ENCODE measurements around the gene BDH1.
"Not testable (repeated sequence)": the region's sequence is repeated elsewhere in the genome, so short reads cannot be mapped to it uniquely, and the experiment has no call there.

Gene BDH1

DNA sequence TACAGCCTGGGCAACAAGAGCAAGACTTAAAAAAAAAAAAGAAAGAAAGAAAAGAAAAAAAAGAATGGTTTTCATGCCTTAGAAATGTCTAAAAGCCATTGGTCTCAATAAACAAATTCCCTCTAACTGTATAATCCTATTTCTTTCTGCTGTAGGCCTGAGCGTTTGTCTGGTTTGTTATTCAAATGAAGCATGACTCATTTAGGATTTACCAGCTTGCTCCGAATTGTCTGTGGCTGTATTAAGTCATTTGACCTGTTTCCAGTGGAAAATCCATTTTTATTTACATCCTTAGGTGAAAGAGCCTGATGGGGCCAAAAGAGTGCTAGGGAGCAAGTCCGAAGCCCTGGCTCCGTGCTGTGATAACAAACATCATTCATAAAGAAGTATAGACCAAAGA lies 73.8 kb downstream of the BDH1 start:
- DNase-seq, result no peak

DNA sequence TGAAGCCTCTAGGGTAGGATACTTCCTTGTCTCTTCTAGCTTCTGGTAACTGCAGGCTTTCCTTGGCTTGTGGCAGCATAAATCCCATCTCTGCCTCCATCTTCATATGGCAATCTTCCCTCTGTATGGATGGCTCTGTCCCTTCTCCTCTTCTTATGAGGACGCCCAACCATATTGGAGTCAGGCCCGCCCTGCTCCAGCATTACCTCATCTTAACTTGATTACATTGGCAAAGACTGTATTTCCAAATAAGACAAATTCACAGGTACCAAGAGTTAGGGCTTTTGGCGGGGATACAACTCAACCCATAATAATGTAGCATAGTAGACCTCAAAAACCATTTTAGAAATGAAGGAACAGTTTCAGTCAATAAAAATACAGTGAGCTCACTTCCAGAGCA lies 75.4 kb downstream of the BDH1 start:
- DNase-seq, result no peak

DNA sequence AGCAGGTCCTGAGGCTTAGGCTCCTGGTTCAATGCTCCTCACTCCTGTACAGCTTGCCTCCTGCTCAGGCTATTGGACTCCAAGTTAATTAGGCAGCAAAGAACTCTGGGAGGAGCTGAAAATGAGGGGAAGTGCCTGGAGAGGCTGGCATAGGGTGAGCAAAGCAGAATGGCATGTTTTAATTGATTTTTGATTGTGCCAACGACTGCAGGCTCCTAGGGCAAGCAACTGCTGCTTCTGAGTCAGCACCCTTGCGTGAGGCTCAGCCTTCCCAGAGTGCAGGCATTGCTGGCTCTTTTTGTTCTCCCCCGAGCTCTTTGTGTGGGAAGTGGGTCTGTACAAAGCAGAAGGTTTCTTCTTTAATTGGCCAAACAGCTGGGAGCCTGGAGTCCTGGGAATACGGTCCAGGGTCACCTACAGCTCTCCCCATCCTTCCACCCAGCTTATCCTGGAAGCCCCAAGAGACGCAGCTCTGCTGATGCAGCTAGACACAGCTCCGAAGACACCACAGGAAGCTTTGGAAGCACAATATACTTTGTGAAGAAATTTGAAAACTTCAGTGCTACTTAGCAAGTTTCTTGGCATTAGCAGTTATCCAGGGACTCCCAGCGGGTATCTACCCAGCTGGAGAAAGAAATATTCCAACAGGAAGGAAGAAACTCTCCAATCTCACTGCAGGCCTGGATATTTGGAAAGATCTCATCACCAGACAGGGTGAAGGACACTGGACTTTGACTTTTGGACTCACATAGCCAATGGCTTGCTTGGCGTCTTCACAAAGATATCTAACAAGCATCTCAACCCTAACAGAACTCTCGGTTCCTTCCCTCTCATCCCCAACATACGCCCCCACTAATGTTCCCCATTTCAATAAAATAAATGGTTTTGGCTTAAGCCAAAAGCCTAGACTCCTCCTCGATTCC lies 76.8 kb downstream of the BDH1 start:
- DNase-seq, result no peak

DNA sequence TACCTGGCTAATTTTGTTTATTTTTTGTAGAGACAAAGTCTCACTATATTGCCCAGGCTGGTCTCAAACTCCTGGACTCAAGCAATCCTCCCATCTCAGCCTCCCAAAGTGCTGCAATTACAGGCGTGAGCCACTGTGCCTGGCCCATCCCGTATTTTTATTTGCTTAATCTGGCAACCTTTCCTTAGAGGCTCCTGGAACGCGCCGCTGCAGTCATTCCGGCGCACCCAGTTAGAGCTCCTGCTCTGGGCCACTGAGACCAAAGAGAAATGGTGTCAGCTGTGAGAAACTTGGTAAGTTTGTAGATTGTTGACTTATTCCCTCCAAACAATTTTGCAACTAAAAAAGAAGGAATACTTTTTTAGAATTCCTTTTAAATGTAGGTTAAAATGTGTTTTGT lies 78.0 kb downstream of the BDH1 start:
- DNase-seq, result not testable (repeated sequence)

DNA sequence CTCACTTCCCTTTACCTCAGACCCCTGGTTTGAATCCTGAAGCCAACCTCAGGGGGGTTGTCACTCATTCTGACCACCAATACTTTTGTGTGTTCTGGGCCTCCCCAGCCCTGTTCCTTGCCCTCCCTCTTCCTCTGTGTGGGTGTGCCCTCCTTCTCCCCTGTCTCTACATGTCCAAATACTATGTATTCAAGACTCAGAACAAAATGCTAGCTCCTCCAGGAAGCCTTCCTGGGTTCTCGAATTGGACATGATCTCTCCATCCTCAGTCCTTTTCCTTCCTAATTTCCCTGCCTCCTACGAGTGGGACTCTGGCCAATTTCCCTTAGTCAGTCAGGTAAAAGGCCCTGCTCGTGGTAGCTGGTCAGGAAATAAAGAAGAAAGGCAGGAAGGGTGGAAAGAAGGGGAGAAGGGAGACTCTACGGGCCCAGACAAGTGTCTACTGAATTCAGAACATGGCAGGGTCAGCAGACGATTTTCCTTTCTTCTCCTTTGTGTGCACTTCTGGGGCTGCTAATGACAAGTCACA lies 79.7 kb downstream of the BDH1 start:
- no peak for DNase-seq

DNA sequence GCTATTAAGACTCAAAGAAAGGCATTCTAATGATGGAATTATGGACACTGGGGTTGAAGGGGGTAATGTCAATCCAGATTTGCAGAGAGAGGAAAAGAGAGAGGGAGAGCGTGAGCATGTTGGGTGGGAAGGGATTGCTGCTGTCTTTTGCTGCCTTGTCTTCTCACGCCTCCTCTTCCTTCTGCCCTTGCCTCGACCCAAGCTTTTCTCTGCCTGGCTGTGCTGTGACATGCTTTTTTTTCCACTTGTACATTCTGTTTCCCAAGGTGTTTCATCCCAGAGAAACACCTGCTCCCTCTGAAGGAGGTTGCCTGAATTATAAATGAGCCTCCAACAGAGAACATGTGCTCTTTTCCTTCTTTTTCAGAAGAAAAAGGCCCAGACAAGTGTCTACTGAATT lies 80.3 kb downstream of the BDH1 start:
- no peak for DNase-seq

DNA sequence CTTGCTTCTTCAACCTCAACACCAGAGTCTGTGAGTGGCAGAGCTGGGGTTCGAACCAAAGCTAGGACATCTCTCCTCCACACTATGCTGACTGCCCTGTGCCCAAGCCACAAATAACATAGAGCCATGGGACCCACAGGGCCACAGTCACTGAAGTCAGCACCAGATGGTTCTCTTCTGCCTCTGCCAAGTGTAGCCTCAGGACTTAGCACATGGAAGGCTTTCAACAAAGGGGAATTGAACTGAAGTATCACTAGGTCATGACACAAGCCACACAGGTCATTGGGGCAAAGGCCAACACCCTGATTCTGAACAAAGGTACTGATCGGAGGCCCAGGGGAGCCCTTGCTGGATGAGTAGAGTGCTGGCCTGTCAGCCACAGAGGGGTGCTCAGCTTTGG lies 83.6 kb downstream of the BDH1 start:
- DNase-seq, result no peak

DNA sequence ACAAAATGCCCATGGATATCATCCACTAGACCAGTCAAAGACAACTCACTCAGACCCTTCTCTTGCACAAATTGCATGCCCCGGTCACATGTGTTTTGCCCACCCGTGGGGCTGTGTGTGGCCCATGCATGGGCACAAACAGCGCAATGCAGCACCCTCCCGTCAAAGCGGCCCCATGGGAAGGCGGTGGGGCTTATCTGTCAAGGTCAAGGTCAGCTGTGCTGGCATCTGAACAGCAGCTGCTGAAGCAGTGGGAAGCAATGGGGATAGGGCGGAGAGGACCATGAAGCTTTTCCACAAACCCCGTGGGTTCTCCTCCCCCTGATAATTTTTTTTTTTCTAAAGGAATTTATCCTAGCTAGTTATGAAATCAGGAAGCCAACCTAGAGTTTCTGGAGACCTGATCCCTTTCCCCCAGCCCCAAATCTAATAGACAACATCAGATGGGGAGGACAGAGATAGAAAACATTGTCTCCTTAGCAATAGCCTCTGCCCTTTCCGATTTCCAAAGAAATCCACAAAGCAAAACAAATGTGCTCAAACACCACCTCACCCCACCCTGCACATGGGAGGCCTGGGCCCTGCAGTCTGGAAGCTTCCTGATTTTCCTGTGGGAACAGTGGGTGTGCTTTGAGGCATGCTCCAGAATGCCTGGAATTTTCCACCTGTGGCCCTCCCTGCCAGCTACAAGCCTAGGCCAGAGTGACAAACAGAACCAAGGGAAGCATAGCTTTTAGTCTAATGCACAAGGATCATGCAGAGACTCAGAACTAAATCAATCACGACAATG lies 84.4 kb downstream of the BDH1 start:
- no peak for DNase-seq

DNA sequence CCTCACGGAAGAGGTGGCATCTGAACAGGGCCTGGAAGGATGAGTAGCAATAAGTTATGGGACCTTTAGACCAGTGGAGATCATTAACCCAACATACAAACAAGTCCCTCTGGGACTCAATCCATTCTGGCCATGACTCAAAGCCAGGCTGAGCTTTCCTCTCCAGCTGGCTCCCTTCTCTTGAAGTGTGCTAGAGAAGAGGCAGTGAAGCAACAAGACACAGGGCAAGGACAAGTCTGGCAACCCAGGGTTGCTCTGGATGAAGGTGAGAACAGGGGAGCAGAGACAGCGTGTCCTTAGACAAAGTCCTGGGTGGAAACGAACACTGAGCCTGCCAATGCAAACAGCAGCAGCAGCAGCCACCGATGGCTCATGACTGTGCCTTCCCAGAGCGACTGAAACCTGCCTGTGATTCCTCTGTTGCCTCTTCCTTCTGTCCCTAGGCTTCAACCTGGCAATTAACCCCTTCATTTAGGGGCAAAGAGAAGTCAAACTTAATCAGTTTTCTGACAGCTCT lies 86.8 kb downstream of the BDH1 start:
- no peak for DNase-seq

DNA sequence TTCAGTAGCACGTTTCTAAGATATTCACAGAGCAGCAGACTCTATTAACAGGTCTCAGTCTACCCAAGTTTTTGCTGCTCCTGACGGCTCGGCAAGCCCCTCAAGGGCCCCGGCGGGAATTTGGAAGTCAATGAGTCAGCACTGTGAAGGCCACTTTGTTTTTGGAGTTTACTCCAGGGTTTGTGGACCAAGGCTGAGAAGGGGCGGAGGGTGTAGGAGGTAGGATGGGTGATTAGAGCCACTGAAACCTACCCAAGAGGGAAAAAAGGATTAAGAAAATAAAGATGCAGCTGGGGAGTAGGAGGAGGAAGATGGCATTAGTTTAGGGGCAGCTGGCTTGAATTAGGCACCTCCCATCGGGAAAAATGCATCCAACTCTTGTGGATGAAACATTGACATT lies 87.6 kb downstream of the BDH1 start:
- DNase-seq, result no peak

DNA sequence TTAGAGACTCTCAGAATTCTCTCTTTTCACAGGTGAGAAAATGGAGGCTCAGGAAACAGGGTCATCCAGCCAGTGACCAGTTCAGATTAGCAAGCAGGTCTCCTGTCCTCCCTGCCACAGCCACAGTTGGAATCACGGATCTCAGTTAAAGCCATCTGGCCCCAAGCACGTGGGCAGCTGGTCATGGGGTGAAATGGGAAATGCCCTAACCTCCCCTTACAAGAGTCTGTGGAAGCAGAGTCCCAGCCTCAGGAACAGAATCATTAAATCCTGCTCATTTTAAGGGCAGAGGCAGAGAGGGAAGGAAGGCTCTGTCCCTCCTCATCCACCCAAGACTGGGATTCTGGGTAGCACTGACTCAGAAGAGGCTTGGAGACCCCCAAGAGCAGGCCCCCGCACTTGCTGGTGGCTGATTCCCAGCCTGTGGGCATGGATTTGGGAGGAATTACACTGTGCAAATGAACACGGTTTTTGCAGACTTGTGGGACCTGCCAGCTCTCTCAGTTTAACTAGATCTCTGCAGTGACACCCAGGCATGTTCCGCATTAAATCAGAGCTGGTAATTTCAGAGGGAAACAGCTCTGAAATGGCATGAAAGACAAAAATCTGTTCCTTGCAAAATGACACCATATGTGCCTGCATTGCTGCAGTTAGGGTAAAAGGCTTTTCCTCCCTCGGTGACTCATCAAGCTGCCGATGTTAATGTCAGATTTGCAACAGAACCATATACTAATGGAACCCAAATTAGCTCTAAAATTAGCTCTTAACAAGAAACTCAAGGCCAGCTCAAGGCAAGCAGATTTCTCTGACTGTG lies 89.0 kb downstream of the BDH1 start:
- no peak for DNase-seq

DNA sequence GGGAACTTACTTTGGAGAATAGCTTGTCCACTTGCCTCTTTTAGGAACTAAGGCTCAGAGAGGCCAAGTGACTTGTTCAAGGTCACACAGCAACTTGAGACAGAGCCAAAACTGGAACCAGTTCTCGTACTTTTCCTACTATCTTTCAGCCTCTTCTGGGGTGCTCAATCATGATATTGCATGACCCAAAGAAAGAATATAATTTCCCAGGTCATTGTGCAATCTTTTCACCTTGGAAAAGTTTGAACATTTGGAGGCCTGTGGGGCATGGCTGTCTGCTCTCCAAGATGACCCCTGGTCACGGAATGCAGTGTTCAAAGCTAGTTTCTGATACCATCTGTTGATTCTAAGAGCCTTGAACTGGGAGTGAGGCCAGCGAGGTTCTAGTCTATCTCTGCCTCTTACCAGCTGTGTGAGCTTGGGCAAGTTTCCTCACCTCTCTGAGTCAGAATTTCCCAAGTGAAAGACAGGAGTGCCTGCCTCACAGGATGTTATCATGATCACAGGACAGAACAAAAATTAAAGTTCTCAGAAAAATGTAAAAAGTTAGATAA lies 89.7 kb downstream of the BDH1 start:
- no peak for DNase-seq

DNA sequence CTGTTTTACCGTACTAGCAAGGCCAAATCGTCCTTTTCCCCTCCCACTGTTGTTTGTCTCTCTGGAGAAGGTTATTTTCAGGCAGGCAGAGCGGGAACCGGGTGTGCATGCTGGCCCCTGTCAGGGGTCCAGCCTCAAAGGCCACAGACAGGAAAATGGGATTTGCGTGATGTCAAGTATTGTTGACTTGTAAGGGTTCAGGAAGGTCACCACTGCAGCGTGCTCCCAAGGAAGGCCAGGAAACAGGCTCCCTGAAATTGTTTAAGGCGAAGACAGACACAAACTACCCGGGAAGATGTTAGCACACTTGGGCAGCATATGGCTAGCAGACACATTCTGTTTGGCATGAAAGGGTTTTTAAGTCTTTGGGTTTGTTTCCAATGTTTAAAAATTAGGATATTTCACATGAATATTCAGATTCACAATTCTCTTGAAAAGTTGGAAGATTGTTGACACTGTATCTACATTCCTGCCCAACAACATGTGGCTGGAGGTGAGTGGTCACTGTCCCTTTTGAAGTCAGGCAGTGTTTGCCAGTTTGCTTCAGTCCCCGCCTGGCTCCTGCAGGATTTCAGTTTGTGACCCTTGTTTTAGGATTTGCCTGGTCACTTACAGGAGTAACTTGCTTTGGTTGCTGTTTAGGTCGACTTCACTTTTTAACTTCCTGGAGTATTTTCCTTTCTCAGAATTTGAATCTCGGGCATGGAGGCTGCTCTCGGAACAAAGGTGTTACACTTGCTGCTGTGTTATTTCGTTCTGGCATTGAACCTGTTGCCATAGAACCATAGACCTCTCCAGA lies 90.4 kb downstream of the BDH1 start:
- DNase-seq, result no peak

DNA sequence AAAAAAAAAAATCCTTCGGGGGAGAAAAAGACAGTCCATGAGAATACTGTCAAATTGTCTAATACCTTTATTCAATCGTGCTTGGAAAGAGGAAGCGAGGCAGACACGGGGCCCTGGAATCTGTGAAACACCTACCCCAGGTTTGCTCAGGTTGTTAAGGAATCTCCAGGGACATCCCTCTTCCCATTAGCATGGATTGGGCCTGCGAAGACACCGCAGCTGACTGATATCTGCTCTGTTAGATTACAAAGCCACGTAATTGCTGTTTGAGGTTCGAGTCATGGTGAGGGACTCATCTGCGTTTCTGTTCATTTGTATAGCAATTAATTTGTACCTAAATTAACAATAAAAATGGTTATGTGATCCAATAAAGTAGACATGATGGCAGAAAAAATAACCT lies 91.0 kb downstream of the BDH1 start:
- DNase-seq, result no peak

DNA sequence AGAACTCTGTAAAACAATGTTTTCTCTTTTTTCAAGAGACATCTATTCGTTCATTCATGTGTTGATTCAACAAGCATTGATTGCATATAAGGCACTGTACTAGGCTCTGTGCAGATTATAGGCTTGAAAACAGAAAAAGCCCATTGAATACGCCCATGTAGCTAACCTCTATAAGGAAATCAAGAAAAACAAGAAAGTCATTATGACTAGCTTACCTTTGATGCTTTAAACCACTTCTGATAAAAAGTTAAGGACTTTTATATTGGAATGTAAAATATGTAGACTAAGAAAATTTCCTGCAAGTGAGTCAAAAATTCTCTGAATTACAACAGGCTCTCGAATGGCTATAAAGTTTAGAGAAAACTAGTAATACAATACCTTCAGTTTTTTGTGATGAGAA lies 92.5 kb downstream of the BDH1 start:
- no peak for DNase-seq

DNA sequence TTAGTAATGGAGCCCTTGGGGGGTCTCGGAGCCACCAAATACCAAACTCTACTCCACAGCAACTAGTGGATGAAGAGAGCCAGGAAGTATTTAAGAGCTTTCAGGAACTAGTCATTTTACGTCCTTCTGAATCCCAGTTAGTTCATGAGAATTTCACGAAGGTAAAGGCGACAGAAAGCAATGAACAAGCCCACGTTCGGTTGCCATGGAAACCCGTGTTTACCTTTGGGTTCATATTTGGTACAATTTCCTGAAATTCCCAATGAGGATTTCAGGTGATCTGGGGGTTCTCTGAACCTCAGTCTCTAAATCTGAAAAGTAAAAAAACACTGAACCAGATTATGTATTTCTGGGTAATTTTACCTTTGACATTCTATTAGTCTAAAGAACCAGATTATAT lies 93.0 kb downstream of the BDH1 start:
- DNase-seq, result no peak

DNA sequence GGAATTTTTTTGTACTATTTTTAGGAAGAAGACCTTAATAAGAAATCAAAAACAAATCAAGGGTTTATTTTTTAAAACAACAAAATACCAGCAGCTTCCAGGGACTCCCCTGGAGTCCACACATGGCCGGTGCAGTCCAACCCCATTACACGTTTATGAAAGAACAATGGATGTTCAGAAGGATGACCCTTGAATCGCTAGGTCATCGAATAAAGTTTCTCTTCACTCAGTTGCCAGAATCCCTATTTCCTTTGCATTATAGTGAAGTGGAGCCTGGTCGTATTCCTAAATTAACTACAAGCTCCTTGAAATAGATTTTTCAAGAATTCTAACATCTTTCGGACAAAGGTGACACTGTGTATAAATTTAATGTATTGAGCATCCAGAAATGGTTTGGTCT lies 95.1 kb downstream of the BDH1 start:
- no peak for DNase-seq

DNA sequence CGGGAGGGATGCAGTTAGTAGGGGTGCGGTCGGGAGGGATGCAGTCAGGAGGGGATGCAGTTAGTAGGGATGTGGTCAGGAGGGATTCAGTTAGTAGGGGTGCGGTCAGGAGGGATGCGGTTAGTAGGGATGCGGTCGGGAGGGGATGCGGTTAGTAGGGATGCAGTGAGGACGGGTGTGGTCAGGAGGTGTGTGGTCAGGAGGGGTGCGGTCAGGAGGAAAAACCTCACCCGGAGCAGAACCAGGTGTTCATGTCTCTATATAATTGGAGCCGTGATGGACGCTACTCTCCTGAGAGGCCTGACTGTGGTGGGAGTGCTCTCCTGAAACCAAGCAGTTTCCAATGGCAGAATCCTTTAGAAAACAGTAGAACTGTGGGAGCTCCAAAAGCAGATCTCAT lies 95.8 kb downstream of the BDH1 start:
- no peak for DNase-seq

All from CD4-positive, alpha-beta T cell treated with Interleukin-17A for 4 hours (primary cell).